Tibial nerve (tissue), 4 donors: ENCODE measurements around the gene CTSV. TPM values are rescaled to one million over a fixed set of nuclear protein-coding genes. Genes with fewer than 3 reads are reported as not detected.
A peak's percentile ranks its signal among the peaks of the same experiment; 100 is the strongest.
"Not testable (repeated sequence)": the region's sequence is repeated elsewhere in the genome, so short reads cannot be mapped to it uniquely, and the experiment has no call there.

Experiments used
- DNase-seq, 2 donors: peaks; one replicate each; pipeline ENCODE4 v3.0.0-alpha.2; 2019; ENCODE audit warnings: low spot score in 2 of 2
- H3K27ac ChIP-seq, 4 donors: fragments of 200-600 bp; sonication (generic) in 3 of 4; one replicate each; pipeline ENCODE4 v1.5.1; 2017 to 2019; ENCODE audit warnings: mild to moderate bottlenecking in 1 of 4
- H3K27me3 ChIP-seq, 2 donors: fragments of 200-600 bp; sonication (generic) in 1 of 2; one replicate each; pipeline versions ENCODE4 v1.5.1 to v1.6.0; 2017 to 2019
- H3K36me3 ChIP-seq, 3 donors: fragments of 200-600 bp; sonication (generic); one replicate each; pipeline ENCODE4 v1.5.1; 2018 to 2019
- H3K4me1 ChIP-seq, 4 donors: fragments of 200-600 bp; sonication (generic) in 3 of 4; one replicate each; pipeline ENCODE4 v1.5.1; 2017 to 2019
- H3K4me3 ChIP-seq, 4 donors: fragments of 200-600 bp; sonication (generic) in 3 of 4; one replicate each; pipeline ENCODE4 v1.5.1; 2017 to 2019; ENCODE audit warnings: mild to moderate bottlenecking in 1 of 4, moderate library complexity in 1 of 4
- H3K9me3 ChIP-seq, 4 donors: fragments of 200-600 bp; sonication (generic) in 3 of 4; one replicate each; pipeline ENCODE4 v1.5.1; 2017 to 2019
- CTCF ChIP-seq, 5 experiments: fragments of 200-600 bp in 3 of 5; fragments of 450-650 bp in 2 of 5; sonication (generic) in 3 of 5; IDR thresholded peaks; one replicate each; pipeline ENCODE4 v1.5.1; 2016 to 2019; ENCODE audit warnings: antibody characterized with exemption in 5 of 5, mild to moderate bottlenecking in 3 of 5, moderate library complexity in 2 of 5
- EP300 ChIP-seq, 2 donors: sonication (generic); formaldehyde crosslinking; IDR thresholded peaks; one replicate each; pipeline ENCODE4 v1.6.1; 2017; ENCODE audit warnings: antibody characterized with exemption in 2 of 2, mild to moderate bottlenecking in 1 of 2
- POLR2A ChIP-seq, 2 donors: fragments of 450-650 bp; IDR thresholded peaks; one replicate each; pipeline ENCODE4 v1.6.1; 2017; ENCODE audit warnings: antibody characterized with exemption in 2 of 2, mild to moderate bottlenecking in 2 of 2, moderate library complexity in 2 of 2
- WGBS, 2 donors: methylation state at CpG; one replicate each; pipeline ENCODE4 v1.1.5; 2018; 5-methylcytosine and 5-hydroxymethylcytosine counted together
- total RNA-seq, 4 donors: library from RNA; depleted of rRNA; stranded (reverse); fragments of >200 nt; gene quantifications; one replicate each; pipeline ENCODE4 v1.1.0, GENCODE V29; 2016

CTSV gene
- total RNA-seq: under 1 TPM in 1 of 4 donors, not detected in 3; 0.42 TPM

GRCh38 chr9:97038611-97039513 is at the start of gene CTSV:
Gene CTSV (minus strand): TSS chr9:97039142. CDS start chr9:97038043, 1,099 bp downstream.
- H3K9me3 ChIP-seq: no peaks in the 10 kb centered on the region
- 0 to 1% methylated on average over 47 of the region's 80 CpGs for WGBS, 2 donors
- peaks cover 0 to 17% of the 10 kb centered on the region in 2 donors for H3K27me3 ChIP-seq
- peak within 1 kb of the TSS; percentile 19 to 51 (median 41) for H3K4me3 ChIP-seq
- TF ChIP-seq POLR2A (IDR thresholded peaks at IDR 0.05) (peak in 1 of 2 donors; percentile 39), CTCF (IDR thresholded peaks at IDR 0.05) (no peak), EP300 (IDR thresholded peaks at IDR 0.05) (no peak)
- DNase-seq: peak; percentile 53 to 56
- H3K36me3 ChIP-seq: no peaks in the 10 kb centered on the region
- peaks cover 0 to 13% (median 6%) of the 10 kb centered on the region in 4 donors for H3K4me1 ChIP-seq
- H3K27ac ChIP-seq: peak within 1 kb of the TSS in 2 of 4 donors; percentile 35 to 53

GRCh38 chr9:97087668-97088215 is 48.8 kb upstream of the CTSV start:
- H3K9me3 ChIP-seq, H3K4me3 ChIP-seq, H3K36me3 ChIP-seq, H3K27ac ChIP-seq, DNase-seq, H3K27me3 ChIP-seq, H3K4me1 ChIP-seq: not testable (repeated sequence)
- WGBS, 2 donors: 60 to 71% methylated on average over 3 of the region's 3 CpGs

GRCh38 chr9:97084562-97084991 is 45.6 kb upstream of the CTSV start:
- H3K9me3 ChIP-seq: peaks cover 0 to 10% (median 0%) of the 10 kb centered on the region in 4 donors
- H3K36me3 ChIP-seq, H3K4me3 ChIP-seq, H3K4me1 ChIP-seq, DNase-seq, H3K27ac ChIP-seq, H3K27me3 ChIP-seq: not testable (repeated sequence)
- 76 to 83% methylated on average over 6 of the region's 6 CpGs for WGBS, 2 donors

GRCh38 chr9:97078362-97078761 is 39.4 kb upstream of the CTSV start:
- TF ChIP-seq CTCF (IDR thresholded peaks at IDR 0.05) (no peak), EP300 (IDR thresholded peaks at IDR 0.05) (no peak), POLR2A (IDR thresholded peaks at IDR 0.05) (no peak)
- Histone ChIP-seq H3K27ac (no peak overlapping the region), H3K36me3 (no peaks in the 10 kb centered on the region), H3K9me3 (peaks cover 0 to 10% (median 0%) of the 10 kb centered on the region in 4 donors), H3K4me1 (peaks cover 0 to 6% (median 0%) of the 10 kb centered on the region in 4 donors), H3K27me3 (peaks cover 0 to 47% of the 10 kb centered on the region in 2 donors), H3K4me3 (no peak overlapping the region)
- 56 to 64% methylated on average over 21 to 22 of the region's 25 CpGs for WGBS, 2 donors
- no peak for DNase-seq

- TF ChIP-seq CTCF (IDR thresholded peaks at IDR 0.05): no peak
- no peak for TF ChIP-seq EP300 (IDR thresholded peaks at IDR 0.05)
- no peak for TF ChIP-seq POLR2A (IDR thresholded peaks at IDR 0.05)
- H3K9me3 ChIP-seq: peaks cover 0 to 3% (median 0%) of the 10 kb centered on the region in 4 donors
- peaks cover 0 to 6% (median 0%) of the 10 kb centered on the region in 4 donors for H3K4me1 ChIP-seq
- DNase-seq: no peak
- H3K4me3 ChIP-seq: no peak overlapping the region
- H3K27ac ChIP-seq: no peak overlapping the region
- 69 to 75% methylated on average over 22 to 30 of the region's 37 CpGs for WGBS, 2 donors
- no peaks in the 10 kb centered on the region for H3K36me3 ChIP-seq
- peaks cover 0 to 48% of the 10 kb centered on the region in 2 donors for H3K27me3 ChIP-seq
Observed at GRCh38 chr9:97077452-97078295, 38.7 kb upstream of the CTSV start.

- H3K27me3 ChIP-seq: peaks cover 0 to 54% of the 10 kb centered on the region in 2 donors
- not testable (repeated sequence) for H3K36me3 ChIP-seq, H3K4me3 ChIP-seq, DNase-seq, H3K9me3 ChIP-seq, H3K4me1 ChIP-seq, H3K27ac ChIP-seq
- WGBS, 2 donors: 22 to 34% methylated on average over 20 to 36 of the region's 56 CpGs
Observed at GRCh38 chr9:97076731-97077451, 37.9 kb upstream of the CTSV start.
